ENCODE measurements around the gene CLSTN1. TPM values are rescaled to one million over a fixed set of nuclear protein-coding genes. Genes with fewer than 3 reads are reported as not detected.

Gene CLSTN1
- total and polyA plus RNA-seq, 2 of the 8 experiments (the other 6 are each of a cell fraction or from before 2014, with no cell fraction given) = 34.2 to 97.4 TPM

DNA sequence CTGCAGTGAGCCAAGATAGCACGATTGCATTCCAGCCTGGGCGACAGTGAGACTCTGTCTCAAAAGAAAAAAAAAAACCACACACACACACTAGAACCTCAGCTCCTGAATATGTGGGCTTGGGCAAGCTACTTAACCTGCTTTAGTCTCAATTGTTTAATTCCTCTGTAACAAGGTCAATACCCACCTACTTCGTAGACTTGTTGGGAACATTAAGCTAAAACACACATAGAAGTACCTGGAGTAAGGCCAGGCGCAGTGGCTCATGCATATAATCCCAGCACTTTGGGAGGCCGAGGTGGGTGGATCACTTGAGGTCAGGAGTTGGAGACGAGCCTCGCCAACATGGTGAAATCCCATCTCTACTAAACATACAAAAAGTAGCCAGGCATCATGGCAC is 77.1 kb downstream of the CLSTN1 start:
- H3K36me3 ChIP-seq (ENCODE audit: control insufficient read depth in 2 of 4, insufficient read depth in 4 of 4, low read length in 3 of 4) = peaks cover 20 to 60% (median 33%) of the 10 kb centered on the region in 4 experiments; a peak in 7 of 8 replicates
- 91% methylated on average over 7 of the region's 7 CpGs; no CpG with 5 or more reads in 1 of the 2 experiments for WGBS, 2 experiments (ENCODE audit: extremely low coverage in 1 of 2, insufficient coverage in 1 of 2, insufficient read length in 1 of 2, insufficient replicate concordance in 2 of 2, low coverage in 1 of 2, low lambda C conversion rate in 2 of 2, missing lambda C conversion rate in 1 of 2)
- no peak overlapping the region for H3K18ac ChIP-seq (ENCODE audit: extremely low read depth, low read length)
- H3K9me3 ChIP-seq (ENCODE audit: insufficient read depth in 2 of 2, low read depth in 1 of 2, low read length in 1 of 2) = no peaks in the 10 kb centered on the region
- DNase-seq (ENCODE audit: low read depth in 1 of 2, low spot score in 2 of 2) (no peak), FAIRE-seq (no peak)
- no peak overlapping the region for H3K56ac ChIP-seq (replicated peaks; ENCODE audit: insufficient read length, low read depth, low read length)
- no peak overlapping the region for H4K5ac ChIP-seq (ENCODE audit: insufficient read length, low read depth, low read length)
- H3K27me3 ChIP-seq (replicated peaks in 1 of 4; ENCODE audit: control insufficient read depth in 3 of 4, extremely low read depth in 1 of 4, insufficient read depth in 3 of 4, low read length in 3 of 4) = no peaks in the 10 kb centered on the region
- no peaks in the 10 kb centered on the region for H3K79me2 ChIP-seq (ENCODE audit: control insufficient read depth in 1 of 2, insufficient read depth in 2 of 2, low read length in 2 of 2)
- H3K27ac ChIP-seq (ENCODE audit: low read depth, low read length) = no peak overlapping the region
- H3K23me2 ChIP-seq (ENCODE audit: low read depth, low read length) = no peaks in the 10 kb centered on the region
- no peak overlapping the region for H3K14ac ChIP-seq (ENCODE audit: insufficient read length)
- H2BK120ac ChIP-seq (replicated peaks; ENCODE audit: low read depth, low read length) = no peak overlapping the region
- H2BK20ac ChIP-seq (ENCODE audit: low read length) = no peak overlapping the region
- no peak overlapping the region for H3K4me2 ChIP-seq (ENCODE audit: insufficient read depth in 1 of 2, low read depth in 2 of 2, low read length in 2 of 2)
- no peak overlapping the region for H2BK5ac ChIP-seq (ENCODE audit: low read depth, low read length)
- ChIA-PET POLR2A (ENCODE audit: partially characterized antibody) (no interaction called here), CTCF (ENCODE audit: partially characterized antibody) (interaction anchor here (0.6 to 3.0 kb wide), 6 partner anchors 22 to 746 kb away, joined by 3 to 18 read pairs (median 4); partner anchors contain the start of gene NMNAT1)
- H3K9ac ChIP-seq (replicated peaks in 1 of 4; ENCODE audit: extremely low read depth in 1 of 4, low read depth in 3 of 4, low read length in 3 of 4) = no peak overlapping the region
- H3K79me1 ChIP-seq (ENCODE audit: low read depth, low read length) = no peaks in the 10 kb centered on the region; the same call in 1 of the 2 replicates
- H2BK15ac ChIP-seq (ENCODE audit: low read length) = no peak overlapping the region
- no peak overlapping the region for H3K4me3 ChIP-seq (ENCODE audit: extremely low read depth in 1 of 4, insufficient read depth in 2 of 4, low read depth in 3 of 4, low read length in 4 of 4)
- no peak overlapping the region for H4K91ac ChIP-seq (replicated peaks; ENCODE audit: insufficient read length, low read length)
- no peak overlapping the region for H2BK12ac ChIP-seq (ENCODE audit: low read depth, low read length)
- no peak overlapping the region for H2AFZ ChIP-seq (ENCODE audit: low read length)
- H3K23ac ChIP-seq (ENCODE audit: insufficient read length) = no peak overlapping the region
- H4K20me1 ChIP-seq (replicated peaks in 1 of 2; ENCODE audit: control insufficient read depth in 1 of 2, insufficient read depth in 2 of 2, low read length in 2 of 2) = peaks cover 0 to 4% of the 10 kb centered on the region in 2 experiments
- no peak overlapping the region for H4K8ac ChIP-seq (ENCODE audit: extremely low read depth, insufficient read depth, low read length)
- H3K4me1 ChIP-seq (replicated peaks in 1 of 4; ENCODE audit: control insufficient read depth in 3 of 4, insufficient read depth in 4 of 4, low read length in 3 of 4) = no peaks in the 10 kb centered on the region
- no peak overlapping the region for H3K4ac ChIP-seq (replicated peaks; ENCODE audit: insufficient read length, low read depth, low read length)
- no peak overlapping the region for H2AK5ac ChIP-seq (ENCODE audit: low read depth, low read length)
- TF ChIP-seq SIN3A (conservative IDR thresholded peaks at IDR 0.05 in 1 of 2, IDR thresholded peaks at IDR 0.05 in 1 of 2; ENCODE audit: low read depth in 1 of 2, low read length in 2 of 2) = no peak

Data from H1 (cell line).